Femur (tissue), 1 donor: ENCODE data around the gene HDAC8.
"Not testable (repeated sequence)": the region's sequence is repeated elsewhere in the genome, so short reads cannot be mapped to it uniquely, and the experiment has no call there.

Source experiments
- DNase-seq: peaks from one replicate; pipeline ENCODE4 v3.0.0-alpha.2; 2017

Gene HDAC8

DNA sequence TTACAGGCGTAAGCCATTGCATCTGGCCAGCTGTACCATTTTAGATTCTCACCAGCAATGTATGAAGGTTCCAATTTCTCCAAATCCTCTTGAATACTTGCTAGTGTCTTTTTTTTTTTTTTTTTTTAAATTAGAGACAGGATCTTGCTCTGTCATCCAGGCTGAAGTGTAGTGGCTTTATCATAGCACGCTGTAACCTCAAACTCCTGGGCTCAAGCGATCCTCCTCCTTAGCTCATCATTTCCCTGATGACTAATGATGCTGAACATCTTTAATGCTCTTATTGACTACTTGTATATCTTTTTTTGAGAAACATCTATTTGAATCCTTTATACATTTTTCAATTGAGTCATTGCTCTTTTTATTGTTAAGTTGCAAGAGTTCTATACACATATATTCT lies 40.3 kb downstream of the HDAC8 start:
- DNase-seq: no peak

DNA sequence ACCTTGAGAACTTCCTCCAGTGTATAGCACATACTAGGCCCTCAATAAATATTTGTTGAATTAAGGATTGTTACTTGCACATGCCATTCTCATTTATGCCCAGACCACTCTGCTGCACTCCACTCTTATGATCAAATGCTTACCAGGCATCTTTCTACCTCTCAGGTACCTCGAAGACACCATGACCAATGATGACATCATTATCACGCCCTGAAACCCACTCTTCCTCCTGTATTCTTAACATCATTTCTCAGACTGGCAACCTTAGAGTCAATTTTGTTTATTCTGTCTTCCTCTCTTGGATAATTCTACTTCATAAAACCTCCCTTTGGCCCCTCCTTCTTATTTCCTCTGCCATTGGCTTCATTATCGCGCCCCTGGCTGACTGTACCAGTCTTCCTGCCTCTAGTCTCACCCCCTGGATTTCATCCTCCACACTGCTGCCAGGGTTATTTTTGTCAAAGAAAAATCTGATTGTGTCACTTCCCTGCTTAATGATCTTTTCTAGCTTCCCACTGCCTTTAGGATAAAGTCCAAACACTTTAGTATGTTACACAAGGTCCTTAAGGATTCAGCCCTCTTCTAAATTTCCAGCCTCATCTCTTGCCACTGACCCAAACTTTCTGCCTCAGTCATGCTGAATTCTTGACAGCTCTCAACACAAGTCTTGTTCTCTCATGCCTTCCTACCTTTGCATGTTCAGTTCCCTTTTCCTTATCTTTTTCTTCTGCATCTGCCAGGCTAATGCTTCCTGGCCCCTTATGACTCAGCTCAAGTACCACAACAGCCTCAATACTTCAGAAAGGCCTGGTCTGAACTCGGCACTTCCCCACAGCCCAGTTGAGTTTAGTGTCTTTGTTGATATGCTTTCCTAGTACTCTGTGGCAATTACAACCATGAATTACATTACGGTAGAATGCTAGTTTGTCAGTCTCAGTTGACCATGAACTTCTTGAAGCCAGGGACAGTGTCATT lies 45.8 kb downstream of the HDAC8 start:
- DNase-seq: no peak

DNA sequence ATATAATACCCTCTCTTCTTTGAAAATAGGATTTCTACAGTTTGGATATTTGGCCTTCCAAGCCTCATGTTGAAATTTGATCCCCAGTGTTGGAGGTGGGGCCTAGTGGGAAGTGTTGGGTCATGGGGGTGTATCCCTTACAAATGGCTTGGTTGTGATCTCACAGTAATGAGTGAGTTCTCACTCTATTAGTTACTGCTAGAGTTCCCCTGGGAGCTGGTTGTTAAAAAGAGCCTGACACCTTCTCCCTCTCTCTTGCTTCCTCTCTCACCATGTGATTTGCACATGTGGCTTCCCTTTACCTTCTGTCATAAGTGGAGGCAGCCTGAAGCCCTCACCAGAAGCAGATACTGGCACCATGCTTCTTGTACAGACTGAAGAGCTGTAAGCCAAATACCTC lies 73.9 kb downstream of the HDAC8 start:
- DNase-seq: no peak

DNA sequence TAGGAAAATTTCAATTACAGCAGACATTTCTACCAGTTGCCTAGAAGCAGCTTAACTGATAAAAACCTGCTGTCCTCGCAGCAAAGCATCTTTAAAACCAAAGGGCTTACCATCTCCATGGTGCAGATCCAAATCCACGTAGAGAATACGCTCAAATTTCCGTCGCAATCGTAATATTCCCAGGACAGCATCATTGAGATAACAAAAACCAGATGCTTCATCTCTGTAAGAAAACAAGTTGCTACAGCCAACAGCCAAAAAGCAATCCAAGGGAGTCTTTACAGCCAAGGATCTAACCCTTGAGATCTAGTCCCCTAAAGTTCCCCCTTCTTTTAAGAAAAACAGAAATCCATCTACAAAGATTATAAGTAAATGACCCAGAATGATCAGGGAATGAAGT lies 77.6 kb downstream of the HDAC8 start:
- DNase-seq: no peak

DNA sequence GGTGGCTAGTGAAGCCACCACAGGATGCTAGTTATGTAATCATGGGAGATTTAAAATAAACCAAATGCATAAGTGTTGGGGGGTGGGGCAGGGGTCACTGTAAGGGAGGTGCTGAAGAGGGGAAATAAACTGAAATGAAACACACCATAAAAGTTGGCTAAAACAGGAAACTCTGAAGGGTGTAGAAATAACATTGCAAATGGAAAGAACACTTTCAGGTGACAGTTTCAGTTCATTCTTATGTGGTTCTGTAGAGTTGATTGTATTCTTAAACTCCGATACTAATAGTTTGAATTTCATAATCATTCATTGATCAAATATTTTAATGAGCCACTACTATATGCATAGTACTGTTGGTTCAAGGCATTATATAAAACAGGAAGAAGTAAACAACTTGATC lies 80.1 kb downstream of the HDAC8 start:
- DNase-seq: no peak

DNA sequence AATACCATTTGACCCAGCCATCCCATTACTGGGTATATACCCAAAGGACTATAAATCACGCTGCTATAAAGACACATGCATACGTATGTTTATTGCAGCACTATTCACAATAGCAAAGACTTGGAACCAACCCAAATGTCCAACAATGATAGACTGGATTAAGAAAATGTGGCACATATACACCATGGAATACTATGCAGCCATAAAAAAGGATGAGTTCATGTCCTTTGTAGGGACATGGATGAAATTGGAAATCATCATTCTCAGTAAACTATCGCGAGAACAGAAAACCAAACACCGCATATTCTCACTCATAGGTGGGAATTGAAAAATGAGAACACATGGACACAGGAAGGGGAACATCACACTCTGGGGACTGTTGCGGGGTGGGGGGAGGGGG lies 82.4 kb downstream of the HDAC8 start:
- DNase-seq: not testable (repeated sequence)

DNA sequence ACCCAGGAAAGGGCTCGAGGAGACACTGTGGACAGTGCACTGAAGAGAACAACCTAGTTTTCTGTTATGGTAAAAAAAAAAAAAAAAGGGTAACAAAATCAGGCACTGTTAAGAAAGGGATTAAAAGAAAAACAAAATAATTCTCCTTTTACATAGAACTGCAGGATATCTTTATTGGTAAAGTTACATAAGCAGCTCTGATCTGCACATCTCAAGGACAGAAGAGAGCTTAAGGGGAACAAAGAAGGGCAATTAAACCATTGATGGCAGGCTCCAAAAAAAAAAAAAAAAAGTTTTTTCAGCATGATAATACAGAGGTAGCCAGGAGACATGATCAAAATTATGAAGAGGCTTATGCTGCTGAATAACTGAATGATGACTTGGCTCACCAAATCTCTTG lies 85.0 kb downstream of the HDAC8 start:
- no peak for DNase-seq

DNA sequence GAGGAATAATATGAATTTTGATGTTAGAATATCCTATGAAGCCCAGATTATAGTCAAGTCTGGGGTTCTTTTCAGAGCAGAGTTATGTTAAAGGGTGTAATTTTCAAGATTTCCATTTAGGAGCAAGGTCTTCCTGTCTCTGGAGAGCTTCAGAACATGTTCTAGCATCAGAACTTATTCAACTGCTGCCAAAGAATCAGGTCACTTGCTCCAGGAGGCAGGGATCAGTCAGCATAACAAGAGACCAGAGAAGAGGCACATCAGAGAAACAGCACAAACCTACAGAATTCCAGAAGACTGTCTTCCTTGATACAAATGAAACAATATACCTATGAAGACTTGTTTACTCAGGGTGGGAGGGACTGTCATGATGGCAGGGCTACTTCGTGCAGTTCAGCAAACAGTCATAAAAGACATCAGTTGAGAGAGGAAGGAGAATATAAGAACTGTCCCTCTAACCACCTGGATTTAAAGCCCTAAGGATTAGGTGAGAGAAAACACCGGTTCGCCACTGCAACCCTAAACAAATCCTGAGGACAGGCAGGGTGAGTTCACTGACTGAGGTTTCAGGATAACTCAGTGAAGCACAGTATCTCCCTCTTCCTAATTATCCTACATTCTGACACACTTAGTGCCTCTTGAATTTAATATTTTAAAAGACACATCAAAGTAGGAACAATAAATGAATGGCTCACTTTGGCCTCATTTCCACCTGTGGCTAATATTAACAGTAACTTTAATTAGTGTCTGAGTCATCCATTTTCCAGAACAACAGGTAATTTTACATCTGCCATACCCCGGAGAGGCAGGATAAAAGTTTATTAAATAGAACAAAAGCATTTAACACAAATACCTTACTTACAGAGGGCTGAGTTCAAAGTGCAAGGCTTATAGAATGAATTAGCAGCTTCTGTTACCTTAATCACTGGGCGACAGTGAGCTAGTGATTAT lies 93.0 kb downstream of the HDAC8 start:
- DNase-seq: no peak

DNA sequence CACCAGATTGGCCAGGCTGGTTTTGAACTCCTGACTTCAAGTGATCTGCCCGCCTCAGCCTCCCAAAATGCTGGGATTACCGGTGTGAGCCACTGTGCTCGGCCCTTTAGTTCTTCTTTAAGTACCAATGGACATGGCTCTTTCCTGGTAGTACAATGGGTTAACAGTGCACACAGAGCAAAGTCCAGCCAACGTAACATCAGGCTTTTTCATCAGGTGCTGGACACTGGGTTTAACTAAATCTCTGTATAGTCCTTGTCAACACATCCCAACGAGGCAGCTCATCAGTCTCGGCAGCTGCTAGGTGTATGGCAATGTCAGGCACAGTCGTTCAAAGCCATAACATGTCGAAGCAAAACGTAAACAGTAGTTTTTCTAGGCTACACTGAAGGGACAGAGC lies 93.8 kb downstream of the HDAC8 start:
- no peak for DNase-seq

DNA sequence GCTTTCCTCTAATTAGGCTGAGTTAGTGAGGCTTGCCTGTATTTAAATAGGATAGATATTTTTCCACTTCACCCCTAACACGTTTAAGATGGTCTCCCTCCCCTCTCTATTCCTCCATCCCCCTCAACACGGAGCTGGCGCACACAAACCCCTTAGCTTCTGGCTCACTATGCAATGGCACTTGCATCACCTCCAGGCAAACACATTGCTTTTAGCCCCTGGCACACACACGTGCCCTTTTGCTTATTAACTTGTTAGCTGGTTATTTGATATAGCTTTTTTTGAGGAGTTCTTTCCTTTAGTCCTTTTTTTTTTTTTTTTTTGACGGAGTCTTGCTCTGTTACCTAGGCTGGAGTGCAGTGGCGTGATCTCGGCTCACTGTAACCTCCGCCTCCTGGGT lies 94.3 kb downstream of the HDAC8 start:
- no peak for DNase-seq

DNA sequence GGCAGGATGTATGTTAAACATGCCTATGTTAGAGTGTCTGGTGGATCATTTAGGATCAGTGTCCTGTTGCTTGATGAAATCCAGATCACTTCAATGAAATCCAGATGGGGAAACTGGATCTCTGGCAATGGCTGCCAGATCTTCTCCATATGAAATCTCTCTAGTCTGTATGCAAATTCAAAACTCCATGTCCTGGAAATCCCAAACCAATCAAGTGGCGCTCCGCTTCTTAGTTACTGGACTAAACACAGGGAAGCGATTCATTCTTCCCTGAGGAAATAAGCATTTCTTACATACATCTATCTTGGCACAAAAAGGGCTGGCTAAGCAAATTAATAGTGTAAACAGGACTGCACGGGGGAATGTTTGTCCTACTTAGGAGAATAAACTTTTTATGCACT lies 94.9 kb downstream of the HDAC8 start:
- DNase-seq: peak; percentile 45

DNA sequence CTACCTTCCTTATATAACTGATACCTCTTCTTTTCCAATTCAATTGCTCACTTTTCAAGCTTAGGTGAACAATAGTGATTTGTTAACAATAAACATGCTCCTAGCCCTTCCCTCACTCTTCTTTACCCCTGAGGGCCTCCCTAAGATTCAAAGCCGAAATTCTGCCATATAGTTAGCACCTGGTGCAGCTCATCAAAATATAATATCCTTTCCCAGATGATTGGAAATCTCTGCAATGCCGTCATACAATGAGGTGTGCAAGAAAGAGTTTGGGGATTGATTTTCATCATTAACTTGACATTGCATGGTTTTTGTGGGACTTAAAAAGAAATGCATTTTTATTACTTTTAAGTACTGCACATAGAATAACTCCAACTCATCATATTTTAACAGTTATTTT lies 95.3 kb downstream of the HDAC8 start:
- DNase-seq: no peak

DNA sequence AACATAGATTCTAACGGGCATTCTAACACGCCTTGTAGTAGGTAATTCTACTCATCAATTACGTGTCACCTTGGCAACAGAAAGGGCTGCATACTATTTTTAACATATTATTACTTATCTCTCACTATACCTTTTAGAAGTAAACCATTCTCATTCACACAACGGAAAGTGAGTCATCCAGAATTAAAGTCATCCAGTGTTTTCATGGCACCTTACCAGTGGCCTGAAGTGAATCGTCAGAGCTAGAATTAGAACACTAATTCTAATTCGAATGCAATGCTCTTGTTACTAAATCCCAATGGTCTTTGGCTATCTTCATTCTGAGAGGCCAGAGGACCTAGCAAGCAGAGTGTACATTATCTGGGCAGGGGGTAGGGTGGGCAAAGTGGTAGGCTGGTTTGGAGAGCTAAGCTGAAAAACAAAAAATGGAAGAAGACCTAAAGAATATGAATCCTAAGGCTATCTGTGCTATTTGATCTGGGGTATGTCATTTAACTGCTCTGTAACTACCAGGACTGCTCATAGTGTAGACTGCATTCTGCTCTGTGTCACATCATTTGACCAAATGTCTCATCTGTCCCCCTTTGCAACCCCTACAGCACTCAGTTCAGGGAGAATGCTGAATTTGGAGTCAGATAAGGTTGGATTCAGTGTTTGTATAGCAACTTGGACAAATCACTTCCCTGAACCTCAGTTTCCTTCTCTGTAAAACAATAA lies 96.5 kb downstream of the HDAC8 start:
- DNase-seq: no peak

DNA sequence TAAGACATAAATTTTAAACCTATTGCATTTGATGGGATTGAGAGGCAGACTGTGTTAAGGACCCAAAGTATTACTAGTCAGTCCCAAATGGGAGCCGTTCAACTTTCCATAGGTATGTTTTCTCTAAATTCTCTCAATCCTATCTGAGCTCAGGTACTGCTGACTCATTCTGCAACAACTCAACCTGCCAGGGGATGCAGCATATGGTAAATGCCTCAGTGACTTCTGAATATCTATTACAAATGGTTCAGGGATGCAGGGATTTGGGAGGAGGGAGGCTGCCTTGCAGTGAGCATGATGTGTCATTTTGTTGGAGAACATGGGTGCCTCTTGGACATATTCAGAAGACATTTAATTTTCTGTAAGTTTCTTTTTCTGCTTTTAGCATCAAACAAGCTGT lies 97.3 kb downstream of the HDAC8 start:
- no peak for DNase-seq

DNA sequence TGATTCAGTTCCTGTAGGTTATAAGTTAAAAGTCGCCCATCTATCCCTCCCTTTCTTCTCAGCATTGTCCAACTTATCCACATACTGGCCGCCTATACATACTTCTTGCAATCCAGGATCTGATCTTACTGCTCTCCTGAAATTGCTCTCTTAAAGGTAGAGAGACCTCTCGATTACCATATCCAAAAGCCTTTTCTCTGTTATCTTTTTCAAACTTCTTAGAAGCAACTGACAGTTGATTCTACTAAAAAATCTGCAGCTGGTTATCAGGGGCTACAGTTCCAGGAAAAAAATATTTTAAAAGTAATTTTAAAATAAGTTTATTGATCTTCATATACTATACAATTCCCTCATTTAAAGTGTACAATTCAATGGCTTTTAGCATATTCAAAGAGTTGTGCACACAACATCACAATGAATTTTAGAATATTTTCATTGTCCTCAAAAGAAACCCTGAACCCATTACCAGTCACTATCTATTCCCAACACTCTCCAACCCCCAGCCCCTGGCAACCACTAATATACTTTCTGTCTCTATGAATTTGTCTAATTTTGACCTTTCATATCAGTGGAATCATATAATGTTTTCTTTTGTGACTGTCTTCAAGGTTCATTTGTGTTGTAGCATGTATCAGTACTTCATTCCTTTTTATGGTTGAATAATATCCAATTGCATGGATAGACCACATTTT lies 102.0 kb downstream of the HDAC8 start:
- no peak for DNase-seq

DNA sequence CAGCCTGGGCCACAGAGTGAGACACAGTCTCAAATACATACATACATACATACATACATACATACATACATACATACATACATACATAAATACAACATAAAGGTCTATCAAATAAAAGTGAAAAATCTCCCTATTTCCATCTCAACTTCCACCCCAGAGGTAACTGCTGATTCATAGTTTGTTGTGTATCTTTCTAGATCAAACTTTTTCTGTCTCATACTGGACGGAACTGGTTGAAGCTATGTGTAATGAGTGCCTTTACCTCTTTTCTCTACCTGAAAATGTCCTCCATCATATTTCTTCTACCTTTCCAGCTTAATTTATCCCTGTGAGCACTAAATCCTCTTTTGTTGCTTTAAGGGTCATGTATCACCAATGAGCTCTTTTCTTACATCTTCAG lies 102.5 kb downstream of the HDAC8 start:
- DNase-seq: no peak

DNA sequence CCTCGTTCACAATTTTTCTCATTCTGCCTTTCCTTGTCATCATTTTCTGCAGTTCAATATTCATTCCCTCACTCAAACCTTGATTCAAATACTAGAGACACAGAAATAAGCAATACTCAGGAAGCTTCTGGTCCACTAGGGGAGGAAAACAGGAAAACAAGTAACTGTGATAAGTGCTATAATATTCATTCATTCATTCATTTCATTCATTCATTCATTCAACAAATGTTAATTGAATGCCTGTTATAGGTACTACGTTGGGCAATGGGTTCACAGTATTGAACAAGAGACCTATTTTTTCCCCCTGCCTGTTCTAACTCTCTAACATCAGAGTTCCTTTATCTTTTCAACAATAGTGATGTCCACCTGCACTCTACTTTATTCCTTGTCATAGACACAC lies 104.0 kb downstream of the HDAC8 start:
- DNase-seq: no peak

DNA sequence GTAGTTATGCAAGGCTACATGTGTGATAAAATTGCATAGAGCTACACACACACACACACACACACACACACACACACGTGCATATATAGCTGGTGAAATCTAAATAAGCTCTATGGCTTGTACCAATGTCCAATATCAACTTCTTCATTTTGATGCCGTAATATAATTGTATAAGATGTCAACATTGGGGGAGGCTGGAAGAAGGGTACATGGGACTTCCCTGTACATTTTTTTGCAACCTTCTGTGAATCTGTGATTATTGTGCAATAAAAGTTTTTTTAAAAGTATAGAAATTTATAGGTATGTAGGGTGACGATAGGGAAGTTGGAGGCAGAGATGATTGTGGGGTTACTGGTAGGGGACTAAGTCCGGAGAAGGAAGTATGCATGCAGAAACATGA lies 105.5 kb downstream of the HDAC8 start:
- no peak for DNase-seq

DNA sequence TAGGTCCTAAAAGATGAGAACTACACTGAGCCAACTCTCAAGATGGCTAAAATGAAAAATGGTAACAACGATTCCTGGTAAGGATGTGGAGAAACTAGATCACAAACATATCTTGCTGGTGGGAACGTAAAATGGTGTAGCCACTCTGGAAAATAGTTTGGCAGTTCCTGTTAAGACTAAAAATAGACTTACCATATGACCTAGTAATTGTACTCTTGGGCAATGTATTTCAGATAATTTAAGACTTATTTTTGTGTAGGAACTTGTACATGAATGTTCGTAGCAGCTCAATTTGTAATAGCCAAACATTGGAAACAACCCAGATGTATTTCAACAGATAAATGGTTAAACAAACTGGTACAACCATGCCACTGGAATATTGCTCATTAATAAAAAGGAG lies 106.2 kb downstream of the HDAC8 start:
- no peak for DNase-seq

DNA sequence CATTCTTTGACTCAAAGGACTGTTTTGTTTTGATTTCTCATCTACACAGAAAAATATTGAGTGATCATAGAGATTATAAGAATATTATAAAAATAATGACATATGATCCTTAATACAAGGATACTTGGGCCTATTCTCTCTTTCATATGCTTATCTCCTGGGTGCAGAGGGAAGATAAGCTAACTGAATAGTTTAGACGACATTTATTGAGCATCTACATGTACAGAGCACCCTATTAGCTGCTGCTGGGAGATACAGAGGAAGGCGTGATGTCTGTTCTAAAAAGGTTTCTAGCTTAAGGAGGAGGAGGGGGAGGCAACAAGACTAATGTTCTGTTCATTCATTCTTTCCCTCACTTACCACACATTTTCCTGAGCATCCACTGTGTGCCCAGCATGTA lies 106.8 kb downstream of the HDAC8 start:
- no peak for DNase-seq

DNA sequence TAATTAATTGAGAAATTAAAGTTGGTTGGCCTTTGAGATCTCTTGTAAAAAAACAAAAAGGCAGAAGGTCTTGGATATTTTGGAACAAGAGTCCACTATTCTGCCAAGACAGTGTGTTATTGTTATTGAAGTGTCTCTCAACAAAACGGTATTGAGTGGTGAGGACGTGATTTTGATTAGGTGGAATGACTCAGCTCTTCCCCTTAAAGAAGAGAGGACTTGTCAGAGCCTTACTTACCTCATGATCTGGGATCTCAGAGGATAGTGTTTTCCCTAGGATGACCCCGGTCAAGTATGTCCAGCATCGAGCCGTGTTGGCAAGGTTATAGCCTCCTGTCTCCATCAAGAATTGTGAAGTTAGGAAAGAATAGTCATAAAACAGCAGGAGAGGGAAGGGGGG lies 110.9 kb downstream of the HDAC8 start:
- no peak for DNase-seq

DNA sequence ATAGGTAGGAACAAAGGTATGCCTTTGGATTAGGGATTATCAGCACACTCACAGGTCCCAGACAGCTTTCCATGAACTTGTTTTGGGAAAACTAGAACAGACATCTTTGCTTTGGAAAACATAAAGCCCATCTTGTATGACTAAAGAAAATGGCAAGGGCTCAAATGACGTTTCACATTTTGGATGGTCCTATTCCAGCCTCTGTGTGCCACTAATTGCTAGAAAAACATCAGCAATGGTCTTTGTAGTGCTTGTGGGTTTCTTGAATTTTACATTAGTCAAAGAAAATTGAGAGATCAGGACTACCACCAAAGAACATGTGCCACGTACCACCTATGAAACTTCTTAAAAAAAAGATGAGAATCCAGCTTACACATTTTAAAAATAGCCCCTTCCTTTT lies 111.4 kb downstream of the HDAC8 start:
- DNase-seq: no peak

DNA sequence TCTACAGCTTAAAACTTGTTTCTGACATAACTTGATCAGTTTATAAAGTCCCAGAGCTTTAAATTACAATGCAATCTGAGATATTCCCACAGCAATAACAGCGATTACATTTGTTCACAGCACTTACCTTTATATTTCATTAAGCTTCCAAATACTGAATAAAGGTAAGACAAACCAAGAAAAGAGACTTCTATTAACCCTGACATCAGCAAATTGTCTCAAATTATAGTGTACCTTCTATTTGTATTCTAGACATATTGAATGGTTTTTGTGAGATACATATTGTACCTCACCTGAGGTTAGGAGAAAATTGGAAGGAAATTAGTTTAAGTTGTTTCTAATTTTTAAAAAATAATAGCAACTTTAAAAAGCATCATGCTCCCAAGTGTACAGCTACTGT lies 111.9 kb downstream of the HDAC8 start:
- DNase-seq: no peak
